Tibial artery (tissue), 4 donors: ENCODE results near the gene DLG4.
A peak's percentile ranks its signal among the peaks of the same experiment; 100 is the strongest.
"Not testable (repeated sequence)": the region's sequence is repeated elsewhere in the genome, so short reads cannot be mapped to it uniquely, and the experiment has no call there.

Experiments
- DNase-seq, 2 donors: peaks; one replicate each; pipeline ENCODE4 v3.0.0-alpha.2; 2019
- H3K27ac ChIP-seq, 2 donors: fragments of 200-600 bp; sonication (generic) in 1 of 2; 1 replicate in 1 of 2; 2 replicates in 1 of 2; pipeline ENCODE4 v1.5.1; 2018 to 2019; ENCODE audit warnings: mild to moderate bottlenecking in 1 of 2
- H3K27me3 ChIP-seq, 2 donors: fragments of 200-600 bp; sonication (generic) in 1 of 2; one replicate each; pipeline versions ENCODE4 v1.5.1 to v1.6.0; 2016 to 2019
- H3K36me3 ChIP-seq, 3 donors: fragments of 200-600 bp; sonication (generic) in 2 of 3; one replicate each; pipeline ENCODE4 v1.5.1; 2016 to 2019; ENCODE audit warnings: mild to moderate bottlenecking in 2 of 3
- H3K4me1 ChIP-seq, 4 donors: fragments of 200-600 bp; sonication (generic) in 2 of 4; 1 replicate in 3 of 4; 2 replicates in 1 of 4; pipeline ENCODE4 v1.5.1; 2016 to 2019
- H3K4me3 ChIP-seq, 2 donors: fragments of 200-600 bp; sonication (generic) in 1 of 2; 1 replicate in 1 of 2; 2 replicates in 1 of 2; pipeline ENCODE4 v1.5.1; 2018 to 2019; ENCODE audit warnings: mild to moderate bottlenecking in 2 of 2
- H3K9me3 ChIP-seq, 3 donors: fragments of 200-600 bp; sonication (generic) in 1 of 3; one replicate each; pipeline ENCODE4 v1.5.1; 2016 to 2019
- intact Hi-C: fragments of 100-400 bp; cut with DNase I; formaldehyde crosslinking; loops from one replicate; pipeline ENCODE4 v1.15.0; 2023; ENCODE audit warnings: low total_unique reads
- TF ChIP-seq, protein P1 (sequence below), 2 experiments: fragments of 200-600 bp in 1 of 2; fragments of 450-650 bp in 1 of 2; IDR thresholded peaks; one replicate each; pipeline ENCODE4 v1.5.1; 2017 to 2019; ENCODE audit warnings: antibody characterized with exemption in 2 of 2, mild to moderate bottlenecking in 1 of 2, moderate library complexity in 1 of 2

Gene DLG4

DNA sequence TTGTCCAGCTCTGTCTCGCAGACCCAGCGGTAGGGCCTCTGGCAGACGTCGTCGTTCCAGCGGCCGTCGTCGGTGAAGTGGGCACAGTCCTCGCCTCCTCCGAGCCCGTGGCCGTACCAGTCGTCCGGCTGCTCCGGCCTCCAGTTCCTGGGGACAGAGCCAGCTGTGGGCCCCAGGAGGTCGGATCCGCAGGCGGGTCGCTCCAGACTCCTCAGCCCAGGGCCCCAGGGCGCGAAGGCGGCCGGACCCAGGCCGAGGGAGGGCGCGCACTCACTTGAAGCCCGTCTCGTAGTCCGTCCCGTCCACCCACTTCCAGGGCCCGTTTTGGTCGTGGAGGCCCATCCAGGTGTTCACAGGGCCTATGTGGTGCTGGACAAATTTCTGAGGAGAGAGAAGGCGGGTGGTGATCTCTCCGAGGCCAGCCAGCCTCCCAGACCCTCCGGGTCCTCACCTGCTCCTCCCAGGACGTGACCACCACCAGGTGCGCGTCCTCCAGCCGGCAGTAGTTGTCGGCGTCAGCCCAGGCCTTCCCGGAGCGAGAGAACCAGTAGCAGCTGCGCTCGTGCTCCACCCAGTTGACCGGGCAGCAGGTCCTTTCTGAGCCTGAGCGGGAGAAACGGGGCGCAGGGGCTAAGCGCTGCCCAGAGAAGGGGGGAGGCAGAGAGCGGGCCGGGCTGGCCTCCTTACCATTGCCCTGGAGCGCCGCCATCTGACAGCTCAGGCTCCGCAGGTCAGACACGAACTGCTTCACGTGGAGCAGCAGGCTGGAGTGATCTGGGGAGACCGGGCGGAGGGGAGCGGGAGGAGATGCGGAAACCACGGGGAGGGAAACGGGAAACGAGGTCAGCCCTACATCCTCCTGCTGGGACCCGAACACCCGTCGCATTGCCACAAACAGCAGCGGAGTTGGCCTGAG is 45.7 kb downstream of the DLG4 start:
- peaks cover 0 to 15% (median 12%) of the 10 kb centered on the region in 4 donors for H3K4me1 ChIP-seq
- peak overlapping the region; percentile 5 to 14 for H3K4me3 ChIP-seq
- no peaks in the 10 kb centered on the region for H3K36me3 ChIP-seq
- TF ChIP-seq, protein P1, sequence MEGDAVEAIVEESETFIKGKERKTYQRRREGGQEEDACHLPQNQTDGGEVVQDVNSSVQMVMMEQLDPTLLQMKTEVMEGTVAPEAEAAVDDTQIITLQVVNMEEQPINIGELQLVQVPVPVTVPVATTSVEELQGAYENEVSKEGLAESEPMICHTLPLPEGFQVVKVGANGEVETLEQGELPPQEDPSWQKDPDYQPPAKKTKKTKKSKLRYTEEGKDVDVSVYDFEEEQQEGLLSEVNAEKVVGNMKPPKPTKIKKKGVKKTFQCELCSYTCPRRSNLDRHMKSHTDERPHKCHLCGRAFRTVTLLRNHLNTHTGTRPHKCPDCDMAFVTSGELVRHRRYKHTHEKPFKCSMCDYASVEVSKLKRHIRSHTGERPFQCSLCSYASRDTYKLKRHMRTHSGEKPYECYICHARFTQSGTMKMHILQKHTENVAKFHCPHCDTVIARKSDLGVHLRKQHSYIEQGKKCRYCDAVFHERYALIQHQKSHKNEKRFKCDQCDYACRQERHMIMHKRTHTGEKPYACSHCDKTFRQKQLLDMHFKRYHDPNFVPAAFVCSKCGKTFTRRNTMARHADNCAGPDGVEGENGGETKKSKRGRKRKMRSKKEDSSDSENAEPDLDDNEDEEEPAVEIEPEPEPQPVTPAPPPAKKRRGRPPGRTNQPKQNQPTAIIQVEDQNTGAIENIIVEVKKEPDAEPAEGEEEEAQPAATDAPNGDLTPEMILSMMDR (IDR thresholded peaks at IDR 0.05), result no peak
- intact Hi-C loops, result loop anchor here (2.0 kb wide), 1 partner anchor 119 kb away; no protein-coding TSS in a partner anchor
- peaks cover 0 to 17% (median 10%) of the 10 kb centered on the region in 3 donors for H3K9me3 ChIP-seq
- H3K27me3 ChIP-seq, result peaks cover 0 to 60% of the 10 kb centered on the region in 2 donors
- DNase-seq, result peak; percentile 63 to 73
- no peak overlapping the region for H3K27ac ChIP-seq

GRCh38 chr17:7172522-7173191 is 47.0 kb downstream of the DLG4 start:
- H3K36me3 ChIP-seq, DNase-seq, intact Hi-C loops, H3K4me3 ChIP-seq, H3K27ac ChIP-seq: not testable (repeated sequence)
- H3K27me3 ChIP-seq, result peaks cover 0 to 55% of the 10 kb centered on the region in 2 donors
- H3K9me3 ChIP-seq, result peaks cover 0 to 22% (median 10%) of the 10 kb centered on the region in 3 donors
- H3K4me1 ChIP-seq, result peaks cover 0 to 11% (median 9%) of the 10 kb centered on the region in 4 donors

DNA sequence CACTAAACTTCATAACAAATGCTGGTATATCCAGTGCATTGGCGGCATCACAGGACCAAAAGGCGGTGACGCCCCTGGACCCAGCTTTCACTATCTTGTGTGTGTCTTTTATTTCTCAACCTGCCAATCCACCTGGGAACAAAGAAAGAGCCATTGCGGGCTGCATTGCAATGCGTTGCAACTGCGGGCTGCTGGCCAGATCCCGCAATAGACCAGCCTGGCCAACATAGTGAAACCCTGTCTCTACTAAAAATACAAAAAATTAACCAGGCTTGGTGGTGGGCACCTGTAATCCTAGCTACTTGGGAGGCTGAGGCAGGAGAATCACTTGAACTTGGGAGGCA is 50.1 kb downstream of the DLG4 start:
- not testable (repeated sequence) for H3K36me3 ChIP-seq

DNA sequence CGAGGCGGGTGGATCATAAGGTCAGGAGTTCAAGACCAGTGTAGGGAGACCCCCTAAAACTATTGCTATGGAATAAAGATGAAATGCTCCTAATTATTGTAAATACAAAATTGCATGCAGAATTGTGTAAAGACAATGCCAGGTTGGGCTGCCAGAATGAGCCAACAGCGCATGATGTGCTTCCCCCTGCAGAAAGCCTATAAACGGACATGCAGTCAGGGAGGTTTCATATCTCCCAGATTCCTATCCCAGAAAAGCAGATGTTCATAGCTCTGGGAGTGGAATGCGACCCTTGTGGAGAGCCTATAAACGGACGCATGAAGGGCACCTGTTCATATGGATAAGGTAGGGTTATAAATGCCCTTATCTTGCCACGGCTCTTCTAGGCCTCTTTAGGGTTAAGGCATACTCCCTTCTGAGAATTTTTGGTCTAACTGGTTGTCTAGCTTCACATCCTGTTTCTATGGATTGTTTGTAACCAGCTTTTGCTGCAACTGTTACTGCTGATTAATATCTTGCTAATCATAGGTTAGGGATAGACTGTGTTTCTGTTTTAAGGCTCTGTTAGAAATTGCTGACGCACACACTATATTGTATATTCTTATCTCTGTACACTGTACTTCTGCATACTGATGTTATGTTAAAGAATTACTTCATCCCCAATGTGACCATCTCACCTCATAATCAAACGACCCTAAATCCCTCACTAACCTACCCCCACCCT is 50.6 kb downstream of the DLG4 start:
- H3K27ac ChIP-seq, DNase-seq, intact Hi-C loops, H3K36me3 ChIP-seq, H3K4me1 ChIP-seq, H3K4me3 ChIP-seq: not testable (repeated sequence)
- Histone ChIP-seq H3K9me3 (peaks cover 0 to 22% (median 10%) of the 10 kb centered on the region in 3 donors), H3K27me3 (peaks cover 0 to 29% of the 10 kb centered on the region in 2 donors)

More for the DNA sequence above, 50.1 kb downstream of the DLG4 start:
- Histone ChIP-seq H3K27me3 (peaks cover 0 to 34% of the 10 kb centered on the region in 2 donors), H3K9me3 (peaks cover 0 to 22% (median 10%) of the 10 kb centered on the region in 3 donors)
- intact Hi-C loops, DNase-seq, H3K4me1 ChIP-seq, H3K4me3 ChIP-seq, H3K27ac ChIP-seq: not testable (repeated sequence)

GRCh38 chr17:7167832-7168231 is 51.8 kb downstream of the DLG4 start:
- H3K4me1 ChIP-seq, result no peaks in the 10 kb centered on the region
- DNase-seq, result peak in 1 of 2 donors; percentile 40
- TF ChIP-seq, protein P1 (IDR thresholded peaks at IDR 0.05), result no peak
- H3K4me3 ChIP-seq, result no peak overlapping the region
- no peaks in the 10 kb centered on the region for H3K36me3 ChIP-seq
- intact Hi-C loops, result no loop called here
- peaks cover 0 to 22% (median 10%) of the 10 kb centered on the region in 3 donors for H3K9me3 ChIP-seq
- H3K27me3 ChIP-seq, result peaks cover 0 to 19% of the 10 kb centered on the region in 2 donors
- no peak overlapping the region for H3K27ac ChIP-seq

DNA sequence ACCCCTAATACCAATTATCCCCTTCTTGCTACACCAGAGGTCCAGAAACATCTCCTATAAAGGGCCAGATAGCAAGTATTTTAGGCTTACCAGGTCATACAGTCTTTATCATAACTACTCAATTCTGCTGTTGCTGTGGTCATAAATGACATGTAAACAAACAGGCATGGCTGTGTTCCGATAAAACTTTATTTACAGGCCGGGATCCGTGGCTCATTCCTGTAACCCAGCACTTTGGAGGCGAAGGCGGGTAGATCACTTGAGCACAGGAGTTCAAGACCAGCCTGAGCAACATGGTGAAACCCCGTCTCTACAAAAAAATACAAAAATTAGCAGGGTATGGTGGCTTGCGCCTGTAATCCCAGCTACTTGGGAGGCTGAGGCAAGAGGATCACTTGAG is 52.8 kb downstream of the DLG4 start:
- Histone ChIP-seq H3K36me3 (no peaks in the 10 kb centered on the region), H3K4me3 (no peak overlapping the region), H3K27ac (no peak overlapping the region), H3K9me3 (peaks cover 0 to 22% (median 10%) of the 10 kb centered on the region in 3 donors), H3K27me3 (peaks cover 0 to 21% of the 10 kb centered on the region in 2 donors), H3K4me1 (no peaks in the 10 kb centered on the region)
- intact Hi-C loops, result no loop called here
- DNase-seq, result no peak
- TF ChIP-seq, protein P1 (IDR thresholded peaks at IDR 0.05), result no peak

- DNase-seq, H3K27ac ChIP-seq, H3K36me3 ChIP-seq, H3K4me3 ChIP-seq, H3K9me3 ChIP-seq, intact Hi-C loops, H3K4me1 ChIP-seq: not testable (repeated sequence)
- peaks cover 0 to 25% of the 10 kb centered on the region in 2 donors for H3K27me3 ChIP-seq
Observed at GRCh38 chr17:7159571-7159970, 60.1 kb downstream of the DLG4 start.

- intact Hi-C loops, H3K9me3 ChIP-seq, DNase-seq, H3K4me1 ChIP-seq, H3K36me3 ChIP-seq, H3K4me3 ChIP-seq, H3K27ac ChIP-seq: not testable (repeated sequence)
- H3K27me3 ChIP-seq, result peaks cover 0 to 25% of the 10 kb centered on the region in 2 donors
Observed at GRCh38 chr17:7158424-7158823, 61.2 kb downstream of the DLG4 start.
